Limb (tissue), 2 donors: ENCODE measurements around the gene ALOX12.
"Not testable (repeated sequence)": the region's sequence is repeated elsewhere in the genome, so short reads cannot be mapped to it uniquely, and the experiment has no call there.

Experiments
- DNase-seq, 2 donors: peaks; one replicate each; pipeline ENCODE4 v3.0.0-alpha.2; 2016; ENCODE audit errors: extremely low spot score in 2 of 2

Gene ALOX12

GRCh38 chr17:7045492-7046126 is 49.8 kb downstream of the ALOX12 start:
- peak in 1 of 2 donors; percentile 76 for DNase-seq

GRCh38 chr17:7046127-7046724 is 50.4 kb downstream of the ALOX12 start:
- peak in 1 of 2 donors; percentile 56 for DNase-seq

GRCh38 chr17:7046725-7047397 is 51.0 kb downstream of the ALOX12 start:
- DNase-seq: not testable (repeated sequence)

- DNase-seq: no peak
Measured at GRCh38 chr17:7047566-7047965, 51.7 kb downstream of the ALOX12 start.

- DNase-seq: no peak
Measured at GRCh38 chr17:7048968-7049367, 53.1 kb downstream of the ALOX12 start.

GRCh38 chr17:7050583-7050982 is 54.7 kb downstream of the ALOX12 start:
- not testable (repeated sequence) for DNase-seq

GRCh38 chr17:7056386-7056785 is 60.5 kb downstream of the ALOX12 start:
- DNase-seq: no peak

GRCh38 chr17:7058831-7059447 is 63.1 kb downstream of the ALOX12 start:
- DNase-seq: no peak
